GM12801 (cell line): ENCODE results near the gene SS18L1.

Experiments
- TF ChIP-seq, protein P1 (sequence below): IDR thresholded peaks from one replicate; pipeline ENCODE4 v1.5.1; 2011; ENCODE audit warnings: control low read depth; ENCODE audit not compliant: insufficient read length; ENCODE audit errors: extremely low read depth

SS18L1 gene

DNA sequence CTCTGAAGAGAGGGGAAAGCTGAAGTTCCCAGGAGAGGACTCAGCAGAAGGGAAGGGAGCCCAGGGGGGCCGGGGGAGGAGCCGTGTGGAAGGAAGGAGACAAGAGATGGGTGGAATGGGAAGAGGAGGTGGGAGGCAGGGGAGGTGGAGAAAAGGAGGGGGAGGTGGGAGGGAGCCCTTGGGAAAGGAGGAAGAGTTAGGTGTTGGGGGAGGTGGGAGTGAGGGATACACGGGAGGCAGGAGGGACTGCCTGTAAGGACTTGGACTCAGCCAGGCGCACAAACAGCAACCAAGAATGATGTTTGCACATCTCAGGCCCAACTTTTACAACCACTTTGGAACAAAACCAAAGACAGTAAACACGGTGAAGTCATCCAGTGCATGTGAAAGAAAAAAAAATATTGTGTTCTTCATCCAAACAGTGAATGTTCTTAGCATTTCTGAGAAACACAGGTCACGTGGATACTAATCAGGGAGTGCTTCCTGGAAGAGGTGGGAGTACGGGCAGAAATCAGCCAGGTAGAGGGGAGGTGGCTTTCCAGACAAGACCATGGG, 38.7 kb upstream of the SS18L1 start:
- TF ChIP-seq, protein P1, sequence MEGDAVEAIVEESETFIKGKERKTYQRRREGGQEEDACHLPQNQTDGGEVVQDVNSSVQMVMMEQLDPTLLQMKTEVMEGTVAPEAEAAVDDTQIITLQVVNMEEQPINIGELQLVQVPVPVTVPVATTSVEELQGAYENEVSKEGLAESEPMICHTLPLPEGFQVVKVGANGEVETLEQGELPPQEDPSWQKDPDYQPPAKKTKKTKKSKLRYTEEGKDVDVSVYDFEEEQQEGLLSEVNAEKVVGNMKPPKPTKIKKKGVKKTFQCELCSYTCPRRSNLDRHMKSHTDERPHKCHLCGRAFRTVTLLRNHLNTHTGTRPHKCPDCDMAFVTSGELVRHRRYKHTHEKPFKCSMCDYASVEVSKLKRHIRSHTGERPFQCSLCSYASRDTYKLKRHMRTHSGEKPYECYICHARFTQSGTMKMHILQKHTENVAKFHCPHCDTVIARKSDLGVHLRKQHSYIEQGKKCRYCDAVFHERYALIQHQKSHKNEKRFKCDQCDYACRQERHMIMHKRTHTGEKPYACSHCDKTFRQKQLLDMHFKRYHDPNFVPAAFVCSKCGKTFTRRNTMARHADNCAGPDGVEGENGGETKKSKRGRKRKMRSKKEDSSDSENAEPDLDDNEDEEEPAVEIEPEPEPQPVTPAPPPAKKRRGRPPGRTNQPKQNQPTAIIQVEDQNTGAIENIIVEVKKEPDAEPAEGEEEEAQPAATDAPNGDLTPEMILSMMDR: no peak

GRCh38 chr20:62105592-62105991, 38.0 kb upstream of the SS18L1 start:
- TF ChIP-seq, protein P1: no peak

DNA sequence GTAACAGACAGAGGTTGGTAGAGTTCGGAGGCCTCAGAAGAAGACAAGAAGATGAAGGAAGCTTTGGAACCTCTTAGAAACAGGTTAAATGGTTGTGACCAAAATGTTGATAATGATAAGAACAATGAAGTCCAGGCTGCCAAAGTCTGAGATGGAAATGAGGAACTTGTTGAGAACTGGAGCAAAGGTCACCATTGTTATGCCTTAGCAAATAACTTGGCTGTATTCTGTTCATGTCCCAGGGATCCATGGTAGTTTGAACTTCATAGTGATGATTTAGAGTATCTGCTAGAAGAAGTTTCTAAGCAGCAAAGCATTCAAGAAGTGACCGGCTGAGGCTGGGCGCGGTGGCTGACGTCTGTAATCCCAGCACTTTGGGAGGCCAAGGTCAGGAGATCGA, 32.4 kb upstream of the SS18L1 start:
- TF ChIP-seq, protein P1: no peak

GRCh38 chr20:62112368-62112767, 31.2 kb upstream of the SS18L1 start:
- TF ChIP-seq, protein P1: no peak

- TF ChIP-seq, protein P1: no peak
Observed at GRCh38 chr20:62114894-62115293, 28.7 kb upstream of the SS18L1 start.

DNA sequence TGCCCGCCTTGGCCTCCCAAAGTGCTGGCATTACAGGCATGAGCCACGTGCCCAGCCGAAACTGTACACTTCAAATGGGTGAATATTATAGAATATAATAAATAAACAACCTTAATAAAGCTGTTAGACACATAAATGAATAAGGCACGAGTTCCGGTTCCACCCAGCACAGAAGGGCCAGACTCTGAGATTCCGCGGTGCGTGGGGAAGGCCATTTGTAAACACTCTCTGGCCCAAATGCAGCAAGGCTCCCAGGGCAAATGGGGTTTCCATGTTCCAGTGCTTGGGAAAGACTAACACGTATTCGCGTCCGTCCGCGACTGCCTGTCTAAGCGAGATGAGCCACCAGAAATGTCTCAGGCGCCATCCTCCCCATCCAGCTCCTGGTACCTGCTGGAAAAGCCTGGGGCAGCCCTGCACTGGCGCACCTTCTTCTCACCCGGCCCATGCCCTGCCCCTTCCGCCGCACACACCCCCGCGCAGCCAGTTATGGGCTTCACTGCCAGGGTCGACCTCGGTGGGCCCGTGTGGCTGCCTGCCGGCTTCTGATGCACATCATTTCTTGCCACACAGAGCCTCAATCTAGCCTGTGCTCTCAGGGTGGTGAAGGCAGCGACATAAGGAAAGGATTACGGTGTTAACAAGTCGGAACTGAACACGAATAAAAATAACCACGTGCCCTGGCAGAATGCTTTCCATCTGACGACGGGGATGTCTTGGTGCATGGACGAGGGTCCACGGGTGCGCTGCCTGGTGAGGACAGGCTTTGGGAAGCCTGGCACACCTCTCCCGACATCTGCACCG, 26.8 kb upstream of the SS18L1 start:
- TF ChIP-seq, protein P1: no peak

DNA sequence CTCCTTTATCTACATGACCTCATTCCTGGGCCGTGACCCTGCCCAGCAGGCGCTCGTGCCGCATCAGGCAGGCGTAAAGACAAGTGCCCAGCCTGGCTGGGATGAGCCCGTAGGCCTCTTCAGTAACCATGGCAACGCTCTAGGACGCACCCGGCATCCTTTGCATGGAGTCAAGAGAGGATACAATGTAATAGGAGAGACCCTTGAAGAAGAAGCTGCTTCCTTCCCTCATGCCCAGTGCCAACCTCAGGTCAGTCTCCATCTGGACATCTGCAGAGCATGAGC, 26.3 kb upstream of the SS18L1 start:
- TF ChIP-seq, protein P1: no peak
